Ishikawa (cell line): ENCODE data around the gene ST3GAL3.

Experiments used
- CEBPB ChIP-seq: IDR thresholded peaks from 2 replicates; pipeline ENCODE4 v1.6.1; 2012
- CREB1 ChIP-seq: IDR thresholded peaks from 2 replicates; pipeline ENCODE4 v1.6.1; 2012; ENCODE audit warnings: low read depth
- EGR1 ChIP-seq: IDR thresholded peaks from 2 replicates; pipeline ENCODE4 v1.6.1; 2012
- EP300 ChIP-seq: IDR thresholded peaks from 2 replicates; pipeline ENCODE4 v1.6.1; 2012; ENCODE audit warnings: borderline replicate concordance
- FOXM1 ChIP-seq: IDR thresholded peaks from 2 replicates; pipeline ENCODE4 v1.6.1; 2012; ENCODE audit warnings: low read depth, borderline replicate concordance
- MAX ChIP-seq: IDR thresholded peaks from 2 replicates; pipeline ENCODE4 v1.6.1; 2012
- NFIC ChIP-seq: IDR thresholded peaks from 2 replicates; pipeline ENCODE4 v1.6.1; 2012
- RAD21 ChIP-seq: IDR thresholded peaks from 2 replicates; pipeline ENCODE4 v1.6.1; 2012; ENCODE audit warnings: low read depth
- REST ChIP-seq: IDR thresholded peaks from 2 replicates; pipeline ENCODE4 v1.6.1; 2012; ENCODE audit warnings: low read depth, mild to moderate bottlenecking
- TAF1 ChIP-seq: IDR thresholded peaks from 2 replicates; pipeline ENCODE4 v1.6.1; 2012; ENCODE audit warnings: low read depth, mild to moderate bottlenecking
- TCF12 ChIP-seq: IDR thresholded peaks from 2 replicates; pipeline ENCODE4 v1.6.1; 2012; ENCODE audit warnings: low read depth
- TEAD4 ChIP-seq: IDR thresholded peaks from 2 replicates; pipeline ENCODE4 v1.6.1; 2012
- USF1 ChIP-seq: IDR thresholded peaks from 2 replicates; pipeline ENCODE4 v1.6.1; 2012
- YY1 ChIP-seq: IDR thresholded peaks from 2 replicates; pipeline ENCODE4 v1.6.1; 2012; ENCODE audit warnings: low read depth
- ZBTB7A ChIP-seq: IDR thresholded peaks from 2 replicates; pipeline ENCODE4 v1.6.1; 2012; ENCODE audit warnings: low read depth

The ST3GAL3 gene

GRCh38 chr1:43753422-43753821 lies 46.1 kb downstream of the ST3GAL3 start:
- no peak for TF ChIP-seq CEBPB

GRCh38 chr1:43754892-43755291 lies 47.6 kb downstream of the ST3GAL3 start:
- TF ChIP-seq TEAD4 (no peak), RAD21 (no peak), EP300 (no peak), NFIC (no peak), REST (no peak), EGR1 (no peak), CEBPB (no peak), FOXM1 (no peak), CREB1 (no peak), ZBTB7A (no peak), TCF12 (no peak), YY1 (no peak), MAX (no peak), USF1 (no peak), TAF1 (no peak)

GRCh38 chr1:43757343-43758053 lies 50.2 kb downstream of the ST3GAL3 start:
- TF ChIP-seq TEAD4 = no peak
- no peak for TF ChIP-seq REST
- TF ChIP-seq TCF12 = no peak
- no peak for TF ChIP-seq USF1
- no peak for TF ChIP-seq MAX
- no peak for TF ChIP-seq NFIC
- no peak for TF ChIP-seq CEBPB
- TF ChIP-seq FOXM1 = no peak
- no peak for TF ChIP-seq YY1
- no peak for TF ChIP-seq EP300
- no peak for TF ChIP-seq TAF1
- TF ChIP-seq ZBTB7A = no peak
- no peak for TF ChIP-seq CREB1

GRCh38 chr1:43760745-43761317 lies 53.5 kb downstream of the ST3GAL3 start:
- TF ChIP-seq CREB1 (no peak), FOXM1 (no peak), REST (no peak), RAD21 (no peak), EGR1 (no peak), TEAD4 (no peak), TCF12 (no peak), CEBPB (no peak), MAX (no peak), ZBTB7A (no peak), YY1 (no peak)
